Transverse colon (tissue), 4 donors: ENCODE measurements around the gene PRSS38.
A peak's percentile ranks its signal among the peaks of the same experiment; 100 is the strongest.

Experiments
- EP300 ChIP-seq: sonication (generic); formaldehyde crosslinking; IDR thresholded peaks from one replicate; pipeline ENCODE4 v1.6.1; 2017; ENCODE audit warnings: antibody characterized with exemption, low read depth
- POLR2A ChIP-seq: fragments of 450-650 bp; IDR thresholded peaks from one replicate; pipeline ENCODE4 v1.6.1; 2016; ENCODE audit warnings: antibody characterized with exemption, mild to moderate bottlenecking, moderate library complexity
- POLR2AphosphoS5 ChIP-seq, 3 donors: sonication (generic); formaldehyde crosslinking; IDR thresholded peaks; one replicate each; pipeline ENCODE4 v1.6.1; 2016; ENCODE audit warnings: antibody characterized with exemption in 3 of 3
- TF ChIP-seq, protein P1 (sequence below), 5 experiments: fragments of 200-600 bp in 3 of 5; fragments of 450-650 bp in 2 of 5; sonication (generic) in 3 of 5; IDR thresholded peaks; 1 replicate in 2 of 5; 2 replicates in 3 of 5; pipeline ENCODE4 v1.5.1; 2016 to 2017; ENCODE audit warnings: antibody characterized with exemption in 5 of 5, inconsistent platforms in 3 of 5, mild to moderate bottlenecking in 2 of 5, moderate library complexity in 1 of 5

DNA sequence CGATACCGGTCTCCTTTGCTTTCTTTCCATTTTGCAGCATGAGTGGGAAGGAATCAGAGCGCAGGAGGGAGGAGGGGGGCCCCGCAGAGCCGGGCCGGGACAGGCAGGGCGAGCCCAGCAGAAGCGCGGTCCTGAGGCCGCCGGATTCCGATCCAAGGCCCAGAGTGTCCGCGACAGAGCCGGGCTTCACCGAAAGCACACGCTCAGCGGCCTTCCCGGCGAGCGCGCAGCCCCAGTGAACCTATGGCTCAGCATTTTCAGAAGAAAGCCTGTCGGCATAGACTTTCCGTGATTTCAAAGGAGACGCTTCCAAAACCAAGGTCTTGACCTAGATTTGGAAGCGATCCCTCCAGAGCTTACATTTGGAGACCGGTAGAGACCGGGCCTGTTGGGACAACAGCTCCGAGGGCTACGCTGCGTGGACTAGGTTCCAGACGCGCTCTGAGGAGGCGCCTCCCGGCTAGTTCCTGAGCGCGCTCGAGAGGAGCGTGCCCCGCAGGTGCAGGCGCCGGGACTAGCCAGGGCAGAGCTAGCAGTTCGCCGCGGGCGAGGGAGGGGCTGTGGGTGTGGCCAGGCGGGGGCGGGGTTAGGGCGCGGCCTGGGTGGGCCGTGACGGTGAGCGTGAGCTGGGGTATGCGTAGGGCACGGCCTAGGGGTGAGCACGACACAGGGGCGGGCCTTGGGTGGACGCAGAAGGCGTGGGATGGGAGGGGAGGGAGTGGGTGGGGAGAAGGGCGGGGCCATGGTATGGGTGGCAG is 27.8 kb upstream of the PRSS38 start:
- no peak for TF ChIP-seq EP300
- peak; percentile 77 for TF ChIP-seq POLR2A
- TF ChIP-seq POLR2AphosphoS5 (IDR thresholded peaks at IDR 0.05), result peak; percentile 75 to 87 (median 86)
- TF ChIP-seq, protein P1, sequence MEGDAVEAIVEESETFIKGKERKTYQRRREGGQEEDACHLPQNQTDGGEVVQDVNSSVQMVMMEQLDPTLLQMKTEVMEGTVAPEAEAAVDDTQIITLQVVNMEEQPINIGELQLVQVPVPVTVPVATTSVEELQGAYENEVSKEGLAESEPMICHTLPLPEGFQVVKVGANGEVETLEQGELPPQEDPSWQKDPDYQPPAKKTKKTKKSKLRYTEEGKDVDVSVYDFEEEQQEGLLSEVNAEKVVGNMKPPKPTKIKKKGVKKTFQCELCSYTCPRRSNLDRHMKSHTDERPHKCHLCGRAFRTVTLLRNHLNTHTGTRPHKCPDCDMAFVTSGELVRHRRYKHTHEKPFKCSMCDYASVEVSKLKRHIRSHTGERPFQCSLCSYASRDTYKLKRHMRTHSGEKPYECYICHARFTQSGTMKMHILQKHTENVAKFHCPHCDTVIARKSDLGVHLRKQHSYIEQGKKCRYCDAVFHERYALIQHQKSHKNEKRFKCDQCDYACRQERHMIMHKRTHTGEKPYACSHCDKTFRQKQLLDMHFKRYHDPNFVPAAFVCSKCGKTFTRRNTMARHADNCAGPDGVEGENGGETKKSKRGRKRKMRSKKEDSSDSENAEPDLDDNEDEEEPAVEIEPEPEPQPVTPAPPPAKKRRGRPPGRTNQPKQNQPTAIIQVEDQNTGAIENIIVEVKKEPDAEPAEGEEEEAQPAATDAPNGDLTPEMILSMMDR (IDR thresholded peaks at IDR 0.05), result no peak
